ENCODE data around the gene VWA1.

- TF ChIP-seq CTCF (IDR thresholded peaks at IDR 0.05) (peak in 3 of 4 experiments; percentile 37 to 57 (median 45)), EP300 (IDR thresholded peaks at IDR 0.05) (no peak)
Observed at GRCh38 chr1:1430114-1430982, 5.1 kb upstream of the VWA1 start.
